PC-9 (cell line): ENCODE measurements around the gene RPTOR. TPM values are rescaled to one million over a fixed set of nuclear protein-coding genes. Genes with fewer than 3 reads are reported as not detected.

Experiments used
- BruUV-seq: library from RNA; stranded (reverse); fragments of 400-500 nt; replicated peaks from 2 replicates; lab custom pipeline; 2021; lab: Mats Ljungman, UMichigan
- CTCF ChIA-PET: fragments of 300-600 bp; sonication (Branson Sonifier 250); formaldehyde crosslinking; loops from one replicate; lab custom pipeline; 2022; ENCODE audit warnings: antibody characterized with exemption; lab: Charles Lee
- POLR2A ChIA-PET: fragments of 300-600 bp; sonication (Branson Sonifier 250); formaldehyde crosslinking; loops from one replicate; lab custom pipeline; 2022; ENCODE audit warnings: antibody characterized with exemption; ENCODE audit not compliant: unreplicated experiment; lab: Charles Lee
- DNase-seq, 2 experiments: peaks; one replicate each; pipeline versions ENCODE4 v3.0.0 to v3.0.0-alpha.2; 2015 to 2022; ENCODE audit warnings: mixed read lengths in 1 of 2
- H2AFZ ChIP-seq: fragments of 200-600 bp; sonication (generic); 2 replicates; pipeline ENCODE4 v1.8.1; 2017; ENCODE audit warnings: antibody characterized with exemption
- H3F3A ChIP-seq: fragments of 200-600 bp; sonication (generic); 2 replicates; pipeline ENCODE4 v1.8.1; 2017; ENCODE audit warnings: antibody characterized with exemption, mild to moderate bottlenecking, low read depth; ENCODE audit not compliant: insufficient read depth
- H3K27ac ChIP-seq: fragments of 200-600 bp; sonication (generic); 2 replicates; pipeline ENCODE4 v1.6.1; 2016; ENCODE audit warnings: mixed run types
- H3K27me3 ChIP-seq: fragments of 200-600 bp; sonication (generic); 2 replicates; pipeline ENCODE4 v1.6.1; 2016; ENCODE audit warnings: low read depth, mixed run types; ENCODE audit not compliant: insufficient read depth
- H3K36me3 ChIP-seq: fragments of 200-600 bp; sonication (generic); 2 replicates; pipeline ENCODE4 v1.6.1; 2016; ENCODE audit warnings: low read depth, mixed run types
- H3K4me1 ChIP-seq: fragments of 200-600 bp; sonication (generic); replicated peaks from 2 replicates; pipeline ENCODE4 v1.6.1; 2016; ENCODE audit warnings: mixed run types; ENCODE audit not compliant: insufficient read depth
- H3K4me2 ChIP-seq: fragments of 200-600 bp; sonication (generic); 2 replicates; pipeline ENCODE4 v1.6.1; 2017; ENCODE audit warnings: mixed run types
- H3K4me3 ChIP-seq: fragments of 200-600 bp; sonication (generic); 2 replicates; pipeline ENCODE4 v1.6.1; 2016; ENCODE audit warnings: mixed run types
- H3K79me2 ChIP-seq: fragments of 200-600 bp; sonication (generic); 2 replicates; pipeline ENCODE4 v1.6.1; 2017; ENCODE audit warnings: low read depth, mixed run types
- H3K9me2 ChIP-seq: fragments of 200-600 bp; sonication (generic); 2 replicates; pipeline ENCODE4 v1.8.1; 2017; ENCODE audit warnings: mild to moderate bottlenecking; ENCODE audit not compliant: insufficient read depth
- H3K9me3 ChIP-seq: fragments of 200-600 bp; sonication (generic); 2 replicates; pipeline ENCODE4 v1.8.1; 2016; ENCODE audit warnings: low read depth; ENCODE audit not compliant: insufficient read depth
- H4K20me1 ChIP-seq: fragments of 200-600 bp; sonication (generic); 2 replicates; pipeline ENCODE4 v1.8.1; 2017; ENCODE audit not compliant: insufficient read depth
- EZH2 ChIP-seq: fragments of 200-600 bp; sonication (generic); IDR thresholded peaks from 2 replicates; pipeline ENCODE4 v1.8.0; 2017; ENCODE audit warnings: antibody characterized with exemption, low read depth
- intact Hi-C: fragments of 100-400 bp; cut with micrococcal nuclease; formaldehyde crosslinking; loops from one replicate; pipeline ENCODE4 v1.10.0; 2022; ENCODE audit not compliant: unreplicated experiment
- total RNA-seq: library from RNA; stranded (reverse); gene quantifications from 2 replicates; pipeline ENCODE4 v1.2.3, GENCODE V29; 2021
- TF ChIP-seq, protein P1 (sequence below): fragments of 200-600 bp; sonication (generic); conservative IDR thresholded peaks from 2 replicates; pipeline ENCODE4 v1.6.1; 2017; ENCODE audit warnings: mixed run types, antibody characterized with exemption, mild to moderate bottlenecking, moderate library complexity

Gene RPTOR
- total RNA-seq, 1 experiment from 2014 or later: 50.8 TPM

GRCh38 chr17:80637048-80637781 lies 92.6 kb downstream of the RPTOR start:
- no peaks in the 10 kb centered on the region; the same call in 1 of the 2 replicates for H3K79me2 ChIP-seq
- DNase-seq: no peak
- H3K27me3 ChIP-seq: no peaks in the 10 kb centered on the region
- CTCF ChIA-PET: no interaction called here
- intact Hi-C loops: no loop called here
- H3K27ac ChIP-seq: no peak overlapping the region
- H3K4me3 ChIP-seq: no peak overlapping the region
- TF ChIP-seq, protein P1, sequence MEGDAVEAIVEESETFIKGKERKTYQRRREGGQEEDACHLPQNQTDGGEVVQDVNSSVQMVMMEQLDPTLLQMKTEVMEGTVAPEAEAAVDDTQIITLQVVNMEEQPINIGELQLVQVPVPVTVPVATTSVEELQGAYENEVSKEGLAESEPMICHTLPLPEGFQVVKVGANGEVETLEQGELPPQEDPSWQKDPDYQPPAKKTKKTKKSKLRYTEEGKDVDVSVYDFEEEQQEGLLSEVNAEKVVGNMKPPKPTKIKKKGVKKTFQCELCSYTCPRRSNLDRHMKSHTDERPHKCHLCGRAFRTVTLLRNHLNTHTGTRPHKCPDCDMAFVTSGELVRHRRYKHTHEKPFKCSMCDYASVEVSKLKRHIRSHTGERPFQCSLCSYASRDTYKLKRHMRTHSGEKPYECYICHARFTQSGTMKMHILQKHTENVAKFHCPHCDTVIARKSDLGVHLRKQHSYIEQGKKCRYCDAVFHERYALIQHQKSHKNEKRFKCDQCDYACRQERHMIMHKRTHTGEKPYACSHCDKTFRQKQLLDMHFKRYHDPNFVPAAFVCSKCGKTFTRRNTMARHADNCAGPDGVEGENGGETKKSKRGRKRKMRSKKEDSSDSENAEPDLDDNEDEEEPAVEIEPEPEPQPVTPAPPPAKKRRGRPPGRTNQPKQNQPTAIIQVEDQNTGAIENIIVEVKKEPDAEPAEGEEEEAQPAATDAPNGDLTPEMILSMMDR: no peak
- no peak for TF ChIP-seq EZH2
- POLR2A ChIA-PET: no interaction called here
- H3F3A ChIP-seq: no peaks in the 10 kb centered on the region; the same call in 1 of the 2 replicates
- H3K4me1 ChIP-seq: no peaks in the 10 kb centered on the region
- H4K20me1 ChIP-seq: no peaks in the 10 kb centered on the region
- no peak overlapping the region for H2AFZ ChIP-seq
- no TSS peak for BruUV-seq
- no peaks in the 10 kb centered on the region for H3K9me3 ChIP-seq
- no peaks in the 10 kb centered on the region for H3K36me3 ChIP-seq
- no peaks in the 10 kb centered on the region for H3K9me2 ChIP-seq
- no peak overlapping the region for H3K4me2 ChIP-seq

DNA sequence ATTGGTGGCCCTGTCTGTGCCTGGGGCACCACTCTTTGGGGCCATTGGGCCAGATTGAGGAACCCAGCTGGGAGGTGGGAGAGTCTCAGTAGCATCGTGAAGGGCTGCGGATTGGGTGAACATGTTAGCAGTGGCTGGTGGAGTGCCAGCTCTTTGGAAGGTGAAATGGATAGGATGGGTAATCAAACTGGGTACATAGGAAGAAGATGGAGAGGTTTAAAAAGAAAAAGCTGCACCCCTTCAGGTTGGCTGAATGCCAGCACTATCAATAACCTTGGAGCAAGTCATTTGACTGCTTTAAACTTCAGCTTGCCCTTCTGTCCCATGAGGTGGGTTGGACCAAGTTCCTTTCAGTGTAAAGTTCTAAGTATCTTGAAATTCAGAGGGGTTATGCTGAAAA lies 95.0 kb downstream of the RPTOR start:
- H4K20me1 ChIP-seq: no peaks in the 10 kb centered on the region; the same call in 1 of the 2 replicates
- H3K79me2 ChIP-seq: no peaks in the 10 kb centered on the region; the same call in 1 of the 2 replicates
- no peaks in the 10 kb centered on the region for H3F3A ChIP-seq
- H3K4me1 ChIP-seq: no peaks in the 10 kb centered on the region
- POLR2A ChIA-PET: no interaction called here
- H3K9me3 ChIP-seq: no peaks in the 10 kb centered on the region
- H3K36me3 ChIP-seq: no peaks in the 10 kb centered on the region
- H3K4me3 ChIP-seq: no peak overlapping the region
- TF ChIP-seq, protein P1: no peak
- no peak for TF ChIP-seq EZH2
- H3K9me2 ChIP-seq: no peaks in the 10 kb centered on the region
- intact Hi-C loops: no loop called here
- CTCF ChIA-PET: no interaction called here
- no peak for DNase-seq
- H3K27ac ChIP-seq: no peak overlapping the region
- H3K4me2 ChIP-seq: no peak overlapping the region
- H2AFZ ChIP-seq: no peak overlapping the region
- BruUV-seq: no TSS peak
- H3K27me3 ChIP-seq: no peaks in the 10 kb centered on the region

GRCh38 chr17:80640366-80641084 lies 95.9 kb downstream of the RPTOR start:
- intact Hi-C loops: no loop called here
- Histone ChIP-seq H3F3A (no peaks in the 10 kb centered on the region; the same call in 1 of the 2 replicates), H3K9me2 (no peaks in the 10 kb centered on the region), H3K27me3 (no peaks in the 10 kb centered on the region), H3K4me1 (no peaks in the 10 kb centered on the region), H2AFZ (no peak overlapping the region), H3K4me2 (no peak overlapping the region), H3K36me3 (no peaks in the 10 kb centered on the region), H3K27ac (no peak overlapping the region), H3K9me3 (no peaks in the 10 kb centered on the region), H4K20me1 (no peaks in the 10 kb centered on the region; the same call in 1 of the 2 replicates), H3K79me2 (no peaks in the 10 kb centered on the region; the same call in 1 of the 2 replicates), H3K4me3 (no peak overlapping the region)
- no TSS peak for BruUV-seq
- no peak for DNase-seq
- TF ChIP-seq, protein P1: no peak
- TF ChIP-seq EZH2: no peak
- CTCF ChIA-PET: no interaction called here
- POLR2A ChIA-PET: no interaction called here
